HFFc6 (cell line): Measurements from ENCODE around the gene KCNJ5. TPM values are rescaled to one million over a fixed set of nuclear protein-coding genes. Genes with fewer than 3 reads are reported as not detected.
A peak's percentile ranks its signal among the peaks of the same experiment; 100 is the strongest.

Source experiments
- DNase-seq: peaks from one replicate; pipeline ENCODE4 v3.0.0-alpha.2; 2018
- H3K27ac Mint-ChIP-seq: 2 replicates; pipeline ENCODE4 v1.8.0; 2020; ENCODE audit warnings: mild to moderate bottlenecking, mixed read lengths
- H3K27me3 Mint-ChIP-seq: 2 replicates; pipeline ENCODE4 v1.8.0; 2021; ENCODE audit warnings: mild to moderate bottlenecking, moderate library complexity, mixed read lengths; ENCODE audit not compliant: insufficient read depth
- H3K36me3 Mint-ChIP-seq: 2 replicates; pipeline ENCODE4 v1.8.0; 2021; ENCODE audit warnings: low read depth, mixed read lengths
- H3K4me1 Mint-ChIP-seq: 2 replicates; pipeline ENCODE4 v1.8.0; 2020; ENCODE audit warnings: low read depth, mixed read lengths
- H3K4me3 Mint-ChIP-seq: 2 replicates; pipeline ENCODE4 v1.8.0; 2020; ENCODE audit warnings: mild to moderate bottlenecking, moderate library complexity, mixed read lengths
- H3K9me3 Mint-ChIP-seq: 2 replicates; pipeline ENCODE4 v1.8.0; 2020; ENCODE audit warnings: mild to moderate bottlenecking, mixed read lengths
- CTCF ChIP-seq: fragments of 200-600 bp; sonication (generic); IDR thresholded peaks from 2 replicates; pipeline ENCODE4 v1.5.0; 2021; ENCODE audit warnings: antibody characterized with exemption, mild to moderate bottlenecking
- total RNA-seq, 6 experiments: library from RNA; stranded (reverse); fragmentation: NEBNext Ultra II Directional; extraction: Animal tissue kit (Norgen Biotek cat#: 25700); gene quantifications; 2 replicates in 1 of 6; 3 replicates in 5 of 6; pipeline ENCODE4 v1.2.3, GENCODE V29; 2021

Gene KCNJ5
- total RNA-seq, 6 experiments from 2014 or later = not detected

GRCh38 chr11:128949791-128950454, 58.8 kb downstream of the KCNJ5 start:
- Mint-ChIP-seq H3K27ac (no peak overlapping the region), H3K36me3 (no peaks in the 10 kb centered on the region), H3K9me3 (no peaks in the 10 kb centered on the region), H3K4me3 (no peak overlapping the region), H3K27me3 (peaks cover 18% of the 10 kb centered on the region), H3K4me1 (peaks cover 9% of the 10 kb centered on the region; the same call in 1 of the 2 replicates)
- no peak for TF ChIP-seq CTCF
- DNase-seq = no peak

GRCh38 chr11:128953151-128953550, 62.0 kb downstream of the KCNJ5 start:
- H3K9me3 Mint-ChIP-seq = no peaks in the 10 kb centered on the region
- peaks cover 16% of the 10 kb centered on the region for H3K27me3 Mint-ChIP-seq
- no peak for DNase-seq
- no peak overlapping the region for H3K27ac Mint-ChIP-seq
- TF ChIP-seq CTCF = no peak
- peaks cover 20% of the 10 kb centered on the region for H3K4me1 Mint-ChIP-seq
- H3K36me3 Mint-ChIP-seq = no peaks in the 10 kb centered on the region
- no peak overlapping the region for H3K4me3 Mint-ChIP-seq

- H3K36me3 Mint-ChIP-seq = no peaks in the 10 kb centered on the region
- H3K4me3 Mint-ChIP-seq = no peak overlapping the region
- TF ChIP-seq CTCF = no peak
- no peak overlapping the region for H3K27ac Mint-ChIP-seq
- H3K4me1 Mint-ChIP-seq = peaks cover 20% of the 10 kb centered on the region
- H3K27me3 Mint-ChIP-seq = peaks cover 10% of the 10 kb centered on the region
- DNase-seq = no peak
- no peaks in the 10 kb centered on the region for H3K9me3 Mint-ChIP-seq
Observed at GRCh38 chr11:128955636-128956035, 64.5 kb downstream of the KCNJ5 start.

- Mint-ChIP-seq H3K27me3 (peaks cover 10% of the 10 kb centered on the region), H3K4me3 (no peak overlapping the region), H3K27ac (no peak overlapping the region), H3K36me3 (no peaks in the 10 kb centered on the region), H3K9me3 (no peaks in the 10 kb centered on the region), H3K4me1 (peaks cover 15% of the 10 kb centered on the region)
- peak; percentile 75 for DNase-seq
- TF ChIP-seq CTCF = peak; percentile 86
Observed at GRCh38 chr11:128956401-128957201, 65.4 kb downstream of the KCNJ5 start.

GRCh38 chr11:128957202-128957482, 66.0 kb downstream of the KCNJ5 start:
- Mint-ChIP-seq H3K9me3 (no peaks in the 10 kb centered on the region), H3K27ac (no peak overlapping the region), H3K4me1 (peaks cover 10% of the 10 kb centered on the region), H3K27me3 (peaks cover 10% of the 10 kb centered on the region), H3K36me3 (no peaks in the 10 kb centered on the region), H3K4me3 (no peak overlapping the region)
- no peak for TF ChIP-seq CTCF
- DNase-seq = no peak
